ENCODE measurements around the gene SDR42E1.

GRCh38 chr16:81971853-81972252 lies 39.4 kb downstream of the SDR42E1 start:
- TF ChIP-seq EP300 (IDR thresholded peaks at IDR 0.05; ENCODE audit: borderline replicate concordance in 1 of 2, low read depth in 2 of 2, low read length in 2 of 2) (no peak), CTCF (IDR thresholded peaks at IDR 0.05; ENCODE audit: control extremely low read depth in 1 of 3, insufficient read depth in 1 of 3, low read depth in 1 of 3, low read length in 3 of 3) (no peak)

All from H1 (cell line).